C4-2B (cell line): ENCODE data around the gene FABP6.

Experiments
- ZFX ChIP-seq: fragments of 450-650 bp; IDR thresholded peaks from 2 replicates; pipeline ENCODE4 v1.6.1; 2017
- TF ChIP-seq, protein P1 (sequence below): fragments of 450-650 bp; conservative IDR thresholded peaks from 2 replicates; pipeline ENCODE4 v1.5.1; 2017; ENCODE audit warnings: mild to moderate bottlenecking

DNA sequence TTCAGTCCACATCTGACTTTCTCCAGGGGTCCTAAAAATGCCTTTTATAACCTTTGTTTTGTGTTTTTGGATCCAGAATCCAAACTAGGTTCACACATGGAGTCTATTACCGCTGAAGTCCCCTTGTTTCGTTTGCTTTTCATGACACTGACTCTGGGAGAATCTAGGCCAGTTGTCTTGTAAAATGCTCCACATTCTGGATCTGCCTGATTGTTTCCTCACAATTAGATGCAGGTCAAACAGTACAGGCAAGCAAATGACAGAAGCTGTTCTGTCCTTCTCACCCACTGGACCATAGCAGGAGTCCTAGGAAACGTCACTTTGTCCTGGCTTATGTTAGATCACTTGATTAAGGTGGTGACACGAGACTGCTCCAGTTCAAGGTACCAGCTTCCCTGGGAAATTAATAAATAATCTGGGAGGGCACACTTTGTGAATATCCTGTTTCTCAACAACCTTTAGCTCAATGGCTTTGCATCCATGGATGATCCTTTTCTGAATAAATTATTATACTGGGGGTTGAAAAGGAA, 34.1 kb downstream of the FABP6 start:
- TF ChIP-seq, protein P1, sequence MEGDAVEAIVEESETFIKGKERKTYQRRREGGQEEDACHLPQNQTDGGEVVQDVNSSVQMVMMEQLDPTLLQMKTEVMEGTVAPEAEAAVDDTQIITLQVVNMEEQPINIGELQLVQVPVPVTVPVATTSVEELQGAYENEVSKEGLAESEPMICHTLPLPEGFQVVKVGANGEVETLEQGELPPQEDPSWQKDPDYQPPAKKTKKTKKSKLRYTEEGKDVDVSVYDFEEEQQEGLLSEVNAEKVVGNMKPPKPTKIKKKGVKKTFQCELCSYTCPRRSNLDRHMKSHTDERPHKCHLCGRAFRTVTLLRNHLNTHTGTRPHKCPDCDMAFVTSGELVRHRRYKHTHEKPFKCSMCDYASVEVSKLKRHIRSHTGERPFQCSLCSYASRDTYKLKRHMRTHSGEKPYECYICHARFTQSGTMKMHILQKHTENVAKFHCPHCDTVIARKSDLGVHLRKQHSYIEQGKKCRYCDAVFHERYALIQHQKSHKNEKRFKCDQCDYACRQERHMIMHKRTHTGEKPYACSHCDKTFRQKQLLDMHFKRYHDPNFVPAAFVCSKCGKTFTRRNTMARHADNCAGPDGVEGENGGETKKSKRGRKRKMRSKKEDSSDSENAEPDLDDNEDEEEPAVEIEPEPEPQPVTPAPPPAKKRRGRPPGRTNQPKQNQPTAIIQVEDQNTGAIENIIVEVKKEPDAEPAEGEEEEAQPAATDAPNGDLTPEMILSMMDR: no peak
- TF ChIP-seq ZFX: no peak
